Panc1 (cell line): ENCODE results near the gene NLRP1. TPM values are rescaled to one million over a fixed set of nuclear protein-coding genes. Genes with fewer than 3 reads are reported as not detected.

Source experiments
- ATAC-seq: fragments of 200-7000 bp; cut with Tn5 transposase; 2 replicates; pipeline ENCODE4 v1.9.1; 2020; ENCODE audit warnings: mild to moderate bottlenecking, moderate library complexity
- BruUV-seq: library from RNA; stranded (reverse); fragments of 400-500 nt; replicated peaks from 2 replicates; lab custom pipeline; 2021; lab: Mats Ljungman, UMichigan
- CTCF ChIA-PET: fragments of 300-600 bp; sonication (Branson Sonifier 250); formaldehyde crosslinking; loops from one replicate; lab custom pipeline; 2022; ENCODE audit warnings: antibody characterized with exemption; lab: Charles Lee
- POLR2A ChIA-PET: fragments of 300-600 bp; sonication (Branson Sonifier 250); formaldehyde crosslinking; loops from one replicate; lab custom pipeline; 2022; ENCODE audit warnings: antibody characterized with exemption; lab: Charles Lee
- DNase-seq: peaks from one replicate; pipeline ENCODE4 v3.0.0-alpha.2; 2010; ENCODE audit warnings: low read depth, low spot score
- H3K27ac ChIP-seq: 2 replicates; pipeline ENCODE4 v1.5.1; 2011; ENCODE audit warnings: mild to moderate bottlenecking, low read length, inconsistent platforms
- H3K27me3 ChIP-seq: fragments of 200-500 bp; sonication (Bioruptor generic); 2 replicates; pipeline ENCODE4 v1.6.0; 2014; ENCODE audit warnings: low read length, inconsistent platforms; ENCODE audit not compliant: control insufficient read depth, insufficient read depth
- H3K36me3 ChIP-seq: fragments of 200-500 bp; sonication (Bioruptor generic); 2 replicates; pipeline ENCODE4 v1.5.1; 2014; ENCODE audit warnings: inconsistent platforms, mild to moderate bottlenecking, low read length, moderate library complexity; ENCODE audit not compliant: control insufficient read depth, insufficient read depth
- H3K4me1 ChIP-seq: 2 replicates; pipeline ENCODE4 v1.5.1; 2011; ENCODE audit warnings: inconsistent platforms, mild to moderate bottlenecking, low read length, moderate library complexity; ENCODE audit not compliant: control insufficient read depth, insufficient read depth
- H3K4me3 ChIP-seq, 2 experiments: 2 replicates each; pipeline ENCODE4 v1.5.1; 2011 to 2012; ENCODE audit warnings: low read depth in 2 of 2, low read length in 2 of 2, mild to moderate bottlenecking in 2 of 2, inconsistent platforms in 1 of 2, moderate library complexity in 1 of 2
- H3K9me3 ChIP-seq: fragments of 200-500 bp; sonication (Bioruptor generic); 2 replicates; pipeline ENCODE4 v1.5.1; 2014; ENCODE audit warnings: low read depth, mild to moderate bottlenecking, inconsistent platforms, low read length, moderate library complexity; ENCODE audit not compliant: control insufficient read depth, insufficient read depth
- CTCF ChIP-seq: fragments of 450-650 bp; IDR thresholded peaks from 2 replicates; pipeline ENCODE4 v1.5.1; 2017; ENCODE audit warnings: mild to moderate bottlenecking
- POLR2AphosphoS5 ChIP-seq: IDR thresholded peaks from 2 replicates; pipeline ENCODE4 v1.6.1; 2012; ENCODE audit warnings: mild to moderate bottlenecking, low read depth, low read length, moderate library complexity
- REST ChIP-seq, 2 experiments: IDR thresholded peaks; 2 replicates each; pipeline ENCODE4 v1.6.1; 2011 to 2012; ENCODE audit warnings: low read depth in 2 of 2, control low read depth in 1 of 2, low read length in 1 of 2, mild to moderate bottlenecking in 1 of 2, moderate library complexity in 1 of 2; ENCODE audit not compliant: insufficient read depth in 1 of 2
- SIN3A ChIP-seq: IDR thresholded peaks from 2 replicates; pipeline ENCODE4 v1.6.1; 2012; ENCODE audit warnings: low read depth, mild to moderate bottlenecking, low read length, moderate library complexity, borderline replicate concordance; ENCODE audit not compliant: insufficient read depth
- TCF7L2 ChIP-seq: IDR thresholded peaks from 2 replicates; pipeline ENCODE4 v1.6.1; 2011; ENCODE audit warnings: mild to moderate bottlenecking, low read depth, low read length, inconsistent platforms
- in situ Hi-C: cut with HindIII; loops from 2 replicates; pipeline ENCODE4 v1.10.0; 2016; ENCODE audit warnings: low sequenced_read_pairs, low pct_unique_long_range_greater_than_20kb
- intact Hi-C: fragments of 100-400 bp; cut with micrococcal nuclease; formaldehyde crosslinking; loops from one replicate; pipeline ENCODE4 v1.10.0; 2022; ENCODE audit not compliant: unreplicated experiment
- total RNA-seq: library from RNA; stranded (reverse); gene quantifications from one replicate; pipeline ENCODE4 v1.2.1, GENCODE V29; 2021; ENCODE audit not compliant: unreplicated experiment

Gene NLRP1
- total RNA-seq, 1 experiment from 2014 or later = 0.57 TPM

GRCh38 chr17:5563456-5563855 lies 20.9 kb downstream of the NLRP1 start:
- in situ Hi-C loops = no loop called here

GRCh38 chr17:5562661-5563360 lies 21.5 kb downstream of the NLRP1 start:
- Histone ChIP-seq H3K27ac (no peak overlapping the region), H3K4me3 (no peak overlapping the region), H3K27me3 (no peaks in the 10 kb centered on the region; the same call in 1 of the 2 replicates), H3K4me1 (no peaks in the 10 kb centered on the region), H3K9me3 (no peaks in the 10 kb centered on the region), H3K36me3 (no peaks in the 10 kb centered on the region)
- ChIA-PET POLR2A (no interaction called here), CTCF (no interaction called here)
- intact Hi-C loops = no loop called here
- no TSS peak for BruUV-seq
- TF ChIP-seq POLR2AphosphoS5 (no peak), REST (IDR thresholded peaks at IDR 0.05; ENCODE audit: insufficient read depth in 1 of 2, low read depth in 2 of 2, low read length in 1 of 2) (no peak), CTCF (no peak), TCF7L2 (no peak), SIN3A (no peak)
- DNase-seq (no peak), ATAC-seq (no peak)
- in situ Hi-C loops = no loop called here

More at GRCh38 chr17:5563456-5563855, 20.9 kb downstream of the NLRP1 start:
- intact Hi-C loops = no loop called here
- ATAC-seq = no peak
- H3K27me3 ChIP-seq = no peaks in the 10 kb centered on the region; the same call in 1 of the 2 replicates
- H3K27ac ChIP-seq = no peak overlapping the region
- H3K4me3 ChIP-seq = no peak overlapping the region
- TF ChIP-seq REST (IDR thresholded peaks at IDR 0.05; ENCODE audit: insufficient read depth in 1 of 2, low read depth in 2 of 2, low read length in 1 of 2) (no peak), CTCF (no peak), SIN3A (no peak), POLR2AphosphoS5 (no peak), TCF7L2 (no peak)
- no TSS peak for BruUV-seq
- H3K9me3 ChIP-seq = no peaks in the 10 kb centered on the region
- no peak for DNase-seq
- POLR2A ChIA-PET = no interaction called here
- CTCF ChIA-PET = no interaction called here
- H3K36me3 ChIP-seq = no peaks in the 10 kb centered on the region
- no peaks in the 10 kb centered on the region for H3K4me1 ChIP-seq
